DOHH2 (cell line): ENCODE data around the gene RPL18A.

Experiments
- H3F3A ChIP-seq: fragments of 200-600 bp; sonication (generic), shearing (Covaris generic); 2 replicates; pipeline ENCODE4 v1.6.0; 2016; ENCODE audit warnings: antibody characterized with exemption, mild to moderate bottlenecking; ENCODE audit not compliant: control insufficient read depth, insufficient read depth
- H3K27ac ChIP-seq: fragments of 200-600 bp; sonication (generic); 2 replicates; pipeline ENCODE4 v1.5.1; 2014; ENCODE audit warnings: low read depth, mild to moderate bottlenecking, low read length, moderate library complexity
- H3K27me3 ChIP-seq: fragments of 200-600 bp; sonication (generic); 2 replicates; pipeline ENCODE4 v1.6.1; 2014; ENCODE audit warnings: mild to moderate bottlenecking, low read length, mixed read lengths; ENCODE audit not compliant: control insufficient read depth
- H3K36me3 ChIP-seq: fragments of 200-600 bp; sonication (generic); 2 replicates; pipeline ENCODE4 v1.6.1; 2014; ENCODE audit warnings: mild to moderate bottlenecking, low read length, moderate library complexity, mixed read lengths; ENCODE audit not compliant: control insufficient read depth
- H3K4me1 ChIP-seq: fragments of 200-600 bp; sonication (generic); 2 replicates; pipeline ENCODE4 v1.6.1; 2014; ENCODE audit warnings: mild to moderate bottlenecking, low read length, mixed read lengths; ENCODE audit not compliant: control insufficient read depth
- H3K4me2 ChIP-seq: fragments of 200-600 bp; sonication (generic); 2 replicates; pipeline ENCODE4 v1.6.0; 2014; ENCODE audit warnings: mild to moderate bottlenecking, low read length, moderate library complexity
- H3K4me3 ChIP-seq: fragments of 200-600 bp; sonication (generic); 2 replicates; pipeline ENCODE4 v1.5.1; 2014; ENCODE audit warnings: mild to moderate bottlenecking, low read length, mixed read lengths
- H3K79me2 ChIP-seq: fragments of 200-600 bp; sonication (generic); 2 replicates; pipeline ENCODE4 v1.6.1; 2014; ENCODE audit warnings: mild to moderate bottlenecking, low read length, mixed read lengths; ENCODE audit not compliant: control insufficient read depth
- H3K9me2 ChIP-seq: fragments of 200-600 bp; sonication (generic); replicated peaks from 2 replicates; pipeline ENCODE4 v1.6.1; 2014; ENCODE audit warnings: mild to moderate bottlenecking, low read length, mixed read lengths; ENCODE audit not compliant: control insufficient read depth
- H3K9me3 ChIP-seq: fragments of 200-600 bp; sonication (generic); 2 replicates; pipeline ENCODE4 v1.6.1; 2014; ENCODE audit warnings: antibody characterized with exemption, low read length, mixed read lengths; ENCODE audit not compliant: control insufficient read depth, insufficient read depth
- H4K20me1 ChIP-seq: fragments of 200-600 bp; sonication (generic); 2 replicates; pipeline ENCODE4 v1.6.0; 2014; ENCODE audit warnings: low read depth, mild to moderate bottlenecking, antibody characterized with exemption, low read length, moderate library complexity; ENCODE audit not compliant: control insufficient read depth, insufficient read depth
- EZH2phosphoT487 ChIP-seq: fragments of 200-600 bp; sonication (generic); IDR thresholded peaks from 2 replicates; pipeline ENCODE4 v1.6.1; 2017; ENCODE audit warnings: borderline replicate concordance, mild to moderate bottlenecking, antibody characterized with exemption, low read length, moderate library complexity, mixed read lengths
- TF ChIP-seq, protein P1 (sequence below): fragments of 200-600 bp; sonication (generic); IDR thresholded peaks from one replicate; pipeline ENCODE4 v1.5.1; 2014; ENCODE audit warnings: antibody characterized with exemption, mild to moderate bottlenecking, low read depth, low read length; ENCODE audit not compliant: poor library complexity, severe bottlenecking

The RPL18A gene

DNA sequence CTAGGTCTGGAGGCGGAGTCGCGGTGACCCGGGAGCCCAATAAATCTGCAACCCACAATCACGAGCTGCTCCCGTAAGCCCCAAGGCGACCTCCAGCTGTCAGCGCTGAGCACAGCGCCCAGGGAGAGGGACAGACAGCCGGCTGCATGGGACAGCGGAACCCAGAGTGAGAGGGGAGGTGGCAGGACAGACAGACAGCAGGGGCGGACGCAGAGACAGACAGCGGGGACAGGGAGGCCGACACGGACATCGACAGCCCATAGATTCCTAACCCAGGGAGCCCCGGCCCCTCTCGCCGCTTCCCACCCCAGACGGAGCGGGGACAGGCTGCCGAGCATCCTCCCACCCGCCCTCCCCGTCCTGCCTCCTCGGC is 12.2 kb downstream of the RPL18A start, which contains the start of gene SLC5A5:
SLC5A5 (plus strand) TSS at position 68 of the 373 bp plus-strand sequence. CDS start 375 bp downstream, outside the sequence.
- Histone ChIP-seq H3K4me2 (peak within 1 kb of the TSS; percentile 66), H3K9me2 (no peaks in the 10 kb centered on the region), H3K79me2 (no peaks in the 10 kb centered on the region), H3K36me3 (no peaks in the 10 kb centered on the region), H4K20me1 (no peaks in the 10 kb centered on the region), H3K4me1 (peaks cover 20% of the 10 kb centered on the region), H3F3A (no peaks in the 10 kb centered on the region), H3K27me3 (peaks cover 20% of the 10 kb centered on the region), H3K27ac (no peak within 1 kb of the TSS), H3K9me3 (no peaks in the 10 kb centered on the region), H3K4me3 (peak within 1 kb of the TSS; percentile 57)
- TF ChIP-seq, protein P1, sequence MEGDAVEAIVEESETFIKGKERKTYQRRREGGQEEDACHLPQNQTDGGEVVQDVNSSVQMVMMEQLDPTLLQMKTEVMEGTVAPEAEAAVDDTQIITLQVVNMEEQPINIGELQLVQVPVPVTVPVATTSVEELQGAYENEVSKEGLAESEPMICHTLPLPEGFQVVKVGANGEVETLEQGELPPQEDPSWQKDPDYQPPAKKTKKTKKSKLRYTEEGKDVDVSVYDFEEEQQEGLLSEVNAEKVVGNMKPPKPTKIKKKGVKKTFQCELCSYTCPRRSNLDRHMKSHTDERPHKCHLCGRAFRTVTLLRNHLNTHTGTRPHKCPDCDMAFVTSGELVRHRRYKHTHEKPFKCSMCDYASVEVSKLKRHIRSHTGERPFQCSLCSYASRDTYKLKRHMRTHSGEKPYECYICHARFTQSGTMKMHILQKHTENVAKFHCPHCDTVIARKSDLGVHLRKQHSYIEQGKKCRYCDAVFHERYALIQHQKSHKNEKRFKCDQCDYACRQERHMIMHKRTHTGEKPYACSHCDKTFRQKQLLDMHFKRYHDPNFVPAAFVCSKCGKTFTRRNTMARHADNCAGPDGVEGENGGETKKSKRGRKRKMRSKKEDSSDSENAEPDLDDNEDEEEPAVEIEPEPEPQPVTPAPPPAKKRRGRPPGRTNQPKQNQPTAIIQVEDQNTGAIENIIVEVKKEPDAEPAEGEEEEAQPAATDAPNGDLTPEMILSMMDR: no peak
- no peak for TF ChIP-seq EZH2phosphoT487

DNA sequence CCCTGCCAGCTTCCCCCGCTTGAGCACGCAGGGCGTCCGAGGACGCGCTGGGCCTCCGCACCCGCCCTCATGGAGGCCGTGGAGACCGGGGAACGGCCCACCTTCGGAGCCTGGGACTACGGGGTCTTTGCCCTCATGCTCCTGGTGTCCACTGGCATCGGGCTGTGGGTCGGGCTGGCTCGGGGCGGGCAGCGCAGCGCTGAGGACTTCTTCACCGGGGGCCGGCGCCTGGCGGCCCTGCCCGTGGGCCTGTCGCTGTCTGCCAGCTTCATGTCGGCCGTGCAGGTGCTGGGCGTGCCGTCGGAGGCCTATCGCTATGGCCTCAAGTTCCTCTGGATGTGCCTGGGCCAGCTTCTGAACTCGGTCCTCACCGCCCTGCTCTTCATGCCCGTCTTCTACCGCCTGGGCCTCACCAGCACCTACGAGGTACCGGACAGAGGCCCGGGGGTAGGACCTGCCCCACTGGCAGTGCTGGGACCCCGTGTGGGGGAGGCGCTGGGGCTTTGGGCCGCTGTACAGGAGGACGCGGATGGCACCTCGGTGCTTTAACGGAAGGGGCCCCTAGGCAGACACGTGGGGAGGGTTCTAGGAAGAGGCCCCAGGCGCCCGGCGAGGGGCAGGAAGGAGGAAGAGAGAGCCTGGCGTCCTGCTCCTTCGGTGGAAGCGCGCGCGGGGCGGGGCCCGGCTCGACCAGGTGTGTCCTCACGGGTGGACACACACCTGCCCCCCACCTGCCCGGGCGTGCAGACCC is 12.7 kb downstream of the RPL18A start:
- Histone ChIP-seq H3K27ac (no peak overlapping the region), H3K9me2 (no peaks in the 10 kb centered on the region), H3K9me3 (no peaks in the 10 kb centered on the region), H3K27me3 (peaks cover 20% of the 10 kb centered on the region), H3K4me1 (peaks cover 20% of the 10 kb centered on the region), H4K20me1 (no peaks in the 10 kb centered on the region), H3K4me2 (peak overlapping the region; percentile 66), H3F3A (no peaks in the 10 kb centered on the region), H3K36me3 (no peaks in the 10 kb centered on the region), H3K4me3 (peak overlapping the region; percentile 57), H3K79me2 (no peaks in the 10 kb centered on the region)
- TF ChIP-seq EZH2phosphoT487: no peak
- TF ChIP-seq, protein P1: no peak

- Histone ChIP-seq H3K4me1 (peaks cover 20% of the 10 kb centered on the region), H4K20me1 (no peaks in the 10 kb centered on the region), H3K36me3 (no peaks in the 10 kb centered on the region), H3K4me3 (peak overlapping the region; percentile 73), H3K27me3 (peaks cover 16% of the 10 kb centered on the region), H3K79me2 (no peaks in the 10 kb centered on the region), H3K9me2 (no peaks in the 10 kb centered on the region), H3F3A (no peaks in the 10 kb centered on the region), H3K4me2 (peak overlapping the region; percentile 94), H3K27ac (no peak overlapping the region), H3K9me3 (no peaks in the 10 kb centered on the region)
- TF ChIP-seq EZH2phosphoT487: no peak
- TF ChIP-seq, protein P1: no peak
These were observed 14.4 kb downstream of the RPL18A start for GRCh38 chr19:17873786-17874757.
